HG03558 (cell line): Measurements from ENCODE around the gene SIM2.

Experiments used
- ATAC-seq: cut with Tn5 transposase; IDR thresholded peaks from one replicate; pipeline ENCODE4 v1.9.1; 2021; ENCODE audit warnings: moderate number of reproducible peaks; ENCODE audit not compliant: unreplicated experiment; ENCODE audit errors: extremely low read depth

The SIM2 gene

GRCh38 chr21:36756527-36756926, 57.6 kb downstream of the SIM2 start:
- ATAC-seq: no peak

- no peak for ATAC-seq
These were observed 58.3 kb downstream of the SIM2 start for GRCh38 chr21:36757196-36757595.

- ATAC-seq: no peak
These were observed 60.6 kb downstream of the SIM2 start for GRCh38 chr21:36759348-36760083.

- ATAC-seq: no peak
These were observed 62.8 kb downstream of the SIM2 start for GRCh38 chr21:36761685-36762084.

- no peak for ATAC-seq
These were observed 63.7 kb downstream of the SIM2 start for GRCh38 chr21:36762642-36763041.

- ATAC-seq: no peak
These were observed 64.4 kb downstream of the SIM2 start for GRCh38 chr21:36763305-36763704.

GRCh38 chr21:36765229-36765628, 66.3 kb downstream of the SIM2 start:
- ATAC-seq: no peak

GRCh38 chr21:36766511-36766910, 67.6 kb downstream of the SIM2 start:
- no peak for ATAC-seq

GRCh38 chr21:36767096-36767495, 68.2 kb downstream of the SIM2 start:
- no peak for ATAC-seq

GRCh38 chr21:36768496-36768895, 69.6 kb downstream of the SIM2 start:
- ATAC-seq: no peak

GRCh38 chr21:36769051-36769839, 70.3 kb downstream of the SIM2 start:
- no peak for ATAC-seq

GRCh38 chr21:36773117-36773516, 74.2 kb downstream of the SIM2 start:
- ATAC-seq: no peak

- no peak for ATAC-seq
These were observed 75.1 kb downstream of the SIM2 start for GRCh38 chr21:36773995-36774394.

- no peak for ATAC-seq
These were observed 78.2 kb downstream of the SIM2 start for GRCh38 chr21:36776981-36777617.

- ATAC-seq: no peak
These were observed 81.9 kb downstream of the SIM2 start for GRCh38 chr21:36780861-36781260.

GRCh38 chr21:36783612-36784374, 84.9 kb downstream of the SIM2 start:
- no peak for ATAC-seq

- ATAC-seq: no peak
These were observed 86.0 kb downstream of the SIM2 start for GRCh38 chr21:36784947-36785346.

GRCh38 chr21:36785615-36786014, 86.7 kb downstream of the SIM2 start:
- ATAC-seq: no peak

- no peak for ATAC-seq
These were observed 87.3 kb downstream of the SIM2 start for GRCh38 chr21:36786186-36786585.

GRCh38 chr21:36788120-36788638, 89.3 kb downstream of the SIM2 start:
- ATAC-seq: no peak
